HL-60 (cell line): ENCODE data around the gene TAPT1.

Source experiments
- DNase-seq, 2 experiments: peaks; one replicate each; pipeline ENCODE4 v3.0.0-alpha.2; 2010 to 2020; ENCODE audit warnings: low read depth in 1 of 2, low spot score in 1 of 2
- H3K27ac ChIP-seq: fragments of 250-450 bp; sonication (Bioruptor Pico); replicated peaks from 2 replicates; pipeline ENCODE4 v1.5.1; 2020; ENCODE audit warnings: mild to moderate bottlenecking, moderate library complexity
- H3K27me3 ChIP-seq: fragments of 250-450 bp; sonication (Bioruptor Pico); 2 replicates; pipeline ENCODE4 v1.5.1; 2021; ENCODE audit warnings: mild to moderate bottlenecking, moderate library complexity; ENCODE audit not compliant: insufficient read depth, poor library complexity, severe bottlenecking
- H3K4me3 ChIP-seq: replicated peaks from 2 replicates; pipeline ENCODE4 v1.5.1; 2011; ENCODE audit warnings: mild to moderate bottlenecking, control low read depth, low read length; ENCODE audit not compliant: insufficient read depth
- CTCF ChIP-seq: IDR thresholded peaks from one replicate; pipeline ENCODE4 v1.5.1; 2011; ENCODE audit warnings: low read length, control low read depth, inconsistent platforms; ENCODE audit not compliant: insufficient read depth
- GABPA ChIP-seq: IDR thresholded peaks from 2 replicates; pipeline ENCODE4 v1.6.1; 2012; ENCODE audit warnings: low read depth
- POLR2AphosphoS5 ChIP-seq: IDR thresholded peaks from 2 replicates; pipeline ENCODE4 v1.6.1; 2012; ENCODE audit warnings: low read depth
- SPI1 ChIP-seq: IDR thresholded peaks from 2 replicates; pipeline ENCODE4 v1.6.1; 2012; ENCODE audit warnings: low read depth, mild to moderate bottlenecking, borderline replicate concordance
- TF ChIP-seq, protein P1 (sequence below): IDR thresholded peaks from 2 replicates; pipeline ENCODE4 v1.6.1; 2012; ENCODE audit warnings: low read depth; ENCODE audit not compliant: insufficient replicate concordance

Gene TAPT1

DNA sequence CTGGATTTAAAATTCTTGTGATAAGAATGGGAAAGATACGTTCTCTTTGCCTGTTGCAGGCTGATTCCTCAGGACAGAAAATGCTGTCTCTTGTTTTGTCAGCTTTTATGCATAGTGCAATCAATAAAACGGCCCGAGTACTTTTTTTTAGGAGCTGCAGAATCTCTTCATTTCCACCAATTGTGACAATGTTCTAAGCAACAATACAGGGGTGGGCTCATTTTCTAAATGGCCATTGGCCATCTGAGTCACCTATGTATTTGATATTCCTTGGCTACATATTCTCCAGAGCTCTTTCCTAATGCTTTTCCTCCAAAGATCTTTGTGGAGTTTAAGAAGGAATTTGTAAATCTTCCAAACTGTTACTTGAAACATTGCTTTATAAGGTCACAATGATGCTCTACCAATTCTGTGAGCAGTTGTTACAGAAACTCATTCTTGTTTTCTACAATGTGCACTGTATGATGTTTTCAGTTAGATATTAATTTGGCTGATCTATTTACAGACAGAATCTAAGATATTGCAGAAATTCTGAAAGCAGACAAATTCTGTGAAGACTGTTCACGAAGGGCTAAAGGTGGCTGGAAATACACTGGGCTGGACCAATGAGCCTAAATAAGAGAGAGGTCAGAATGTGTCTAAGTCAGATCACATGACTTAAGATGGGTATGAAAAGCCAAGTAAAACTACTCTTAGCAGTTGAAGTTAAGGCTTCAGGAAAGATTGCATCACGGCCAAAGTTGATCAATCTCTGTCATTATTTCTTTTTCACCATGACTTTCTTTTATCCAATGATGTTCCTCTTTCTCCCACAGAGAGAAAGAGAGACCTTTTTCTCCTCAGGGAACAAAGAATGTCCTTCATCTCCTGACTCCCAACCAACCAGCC lies 33.4 kb downstream of the TAPT1 start:
- no peak overlapping the region for H3K4me3 ChIP-seq
- H3K27me3 ChIP-seq = no peaks in the 10 kb centered on the region
- TF ChIP-seq, protein P1, sequence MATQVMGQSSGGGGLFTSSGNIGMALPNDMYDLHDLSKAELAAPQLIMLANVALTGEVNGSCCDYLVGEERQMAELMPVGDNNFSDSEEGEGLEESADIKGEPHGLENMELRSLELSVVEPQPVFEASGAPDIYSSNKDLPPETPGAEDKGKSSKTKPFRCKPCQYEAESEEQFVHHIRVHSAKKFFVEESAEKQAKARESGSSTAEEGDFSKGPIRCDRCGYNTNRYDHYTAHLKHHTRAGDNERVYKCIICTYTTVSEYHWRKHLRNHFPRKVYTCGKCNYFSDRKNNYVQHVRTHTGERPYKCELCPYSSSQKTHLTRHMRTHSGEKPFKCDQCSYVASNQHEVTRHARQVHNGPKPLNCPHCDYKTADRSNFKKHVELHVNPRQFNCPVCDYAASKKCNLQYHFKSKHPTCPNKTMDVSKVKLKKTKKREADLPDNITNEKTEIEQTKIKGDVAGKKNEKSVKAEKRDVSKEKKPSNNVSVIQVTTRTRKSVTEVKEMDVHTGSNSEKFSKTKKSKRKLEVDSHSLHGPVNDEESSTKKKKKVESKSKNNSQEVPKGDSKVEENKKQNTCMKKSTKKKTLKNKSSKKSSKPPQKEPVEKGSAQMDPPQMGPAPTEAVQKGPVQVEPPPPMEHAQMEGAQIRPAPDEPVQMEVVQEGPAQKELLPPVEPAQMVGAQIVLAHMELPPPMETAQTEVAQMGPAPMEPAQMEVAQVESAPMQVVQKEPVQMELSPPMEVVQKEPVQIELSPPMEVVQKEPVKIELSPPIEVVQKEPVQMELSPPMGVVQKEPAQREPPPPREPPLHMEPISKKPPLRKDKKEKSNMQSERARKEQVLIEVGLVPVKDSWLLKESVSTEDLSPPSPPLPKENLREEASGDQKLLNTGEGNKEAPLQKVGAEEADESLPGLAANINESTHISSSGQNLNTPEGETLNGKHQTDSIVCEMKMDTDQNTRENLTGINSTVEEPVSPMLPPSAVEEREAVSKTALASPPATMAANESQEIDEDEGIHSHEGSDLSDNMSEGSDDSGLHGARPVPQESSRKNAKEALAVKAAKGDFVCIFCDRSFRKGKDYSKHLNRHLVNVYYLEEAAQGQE = no peak
- no peak for TF ChIP-seq GABPA
- no peak for TF ChIP-seq POLR2AphosphoS5
- TF ChIP-seq CTCF = no peak
- TF ChIP-seq SPI1 = no peak
- DNase-seq = peak in 1 of 2 experiments; percentile 34
- H3K27ac ChIP-seq = no peak overlapping the region; the same call in 1 of the 2 replicates

- DNase-seq = no peak
- Histone ChIP-seq H3K27ac (no peak overlapping the region), H3K27me3 (no peaks in the 10 kb centered on the region), H3K4me3 (no peak overlapping the region)
- no peak for TF ChIP-seq CTCF
- TF ChIP-seq POLR2AphosphoS5 = no peak
Measured at GRCh38 chr4:16192057-16192456, 34.2 kb downstream of the TAPT1 start.

- H3K27ac ChIP-seq = no peak overlapping the region
- H3K4me3 ChIP-seq = no peak overlapping the region
- TF ChIP-seq CTCF (no peak), POLR2AphosphoS5 (no peak), GABPA (no peak), SPI1 (no peak)
- no peak for DNase-seq
- H3K27me3 ChIP-seq = no peaks in the 10 kb centered on the region
Measured at GRCh38 chr4:16187455-16187854, 38.8 kb downstream of the TAPT1 start.

DNA sequence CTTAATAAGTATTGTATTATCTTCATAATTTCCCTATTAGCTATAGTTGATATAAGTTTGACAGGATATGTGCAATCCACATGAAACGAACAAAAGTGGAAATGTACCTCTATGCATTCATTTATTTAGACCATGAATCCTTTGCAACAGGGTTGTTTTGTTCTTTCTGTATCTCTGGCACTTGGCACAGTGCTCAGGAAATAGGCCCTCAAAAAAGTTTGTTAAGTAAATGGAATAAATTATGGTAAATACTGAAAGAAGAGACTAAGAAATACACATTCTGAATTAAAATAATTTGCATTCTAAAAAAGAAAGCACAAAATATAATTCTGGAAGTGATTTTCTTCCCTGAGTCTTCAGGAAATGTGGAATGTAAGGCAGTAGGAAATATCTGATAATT lies 39.3 kb downstream of the TAPT1 start:
- no peak for DNase-seq
- no peak overlapping the region for H3K4me3 ChIP-seq
- H3K27me3 ChIP-seq = no peaks in the 10 kb centered on the region
- H3K27ac ChIP-seq = no peak overlapping the region
- no peak for TF ChIP-seq GABPA
- no peak for TF ChIP-seq SPI1
- no peak for TF ChIP-seq POLR2AphosphoS5

DNA sequence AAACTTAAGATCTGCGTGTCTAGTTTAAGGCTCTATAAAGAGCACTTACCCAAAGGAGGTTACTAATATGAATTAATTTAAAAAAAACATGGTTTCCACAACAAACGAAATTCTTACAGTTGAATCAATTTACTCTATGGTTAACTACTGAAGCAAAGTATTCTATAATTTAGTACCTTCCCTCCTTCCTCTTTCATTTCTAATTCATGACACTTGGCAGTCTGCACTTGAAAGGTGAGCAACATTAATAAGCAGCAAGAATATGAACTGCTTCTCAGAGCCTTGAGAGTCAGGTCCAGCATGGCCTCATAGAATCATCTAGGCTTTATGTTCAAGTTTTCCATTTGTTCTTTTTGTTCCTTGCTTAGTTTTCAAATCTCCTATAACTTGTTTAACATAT lies 42.7 kb downstream of the TAPT1 start:
- Histone ChIP-seq H3K27me3 (no peaks in the 10 kb centered on the region), H3K27ac (no peak overlapping the region), H3K4me3 (no peak overlapping the region)
- DNase-seq = no peak
- no peak for TF ChIP-seq SPI1
- TF ChIP-seq POLR2AphosphoS5 = no peak
- TF ChIP-seq, protein P1 = no peak
- no peak for TF ChIP-seq CTCF
- TF ChIP-seq GABPA = no peak
